Stomach (tissue), 4 donors: ENCODE results near the gene FNDC11.

Experiments
- CTCF ChIP-seq, 7 experiments: fragments of 450-650 bp in 4 of 7; fragments of 200-600 bp in 3 of 7; sonication (generic) in 3 of 7; IDR thresholded peaks; one replicate each; pipeline ENCODE4 v1.5.1; 2016 to 2019; ENCODE audit warnings: antibody characterized with exemption in 7 of 7, control low read depth in 2 of 7, mild to moderate bottlenecking in 1 of 7
- EP300 ChIP-seq: sonication (generic); formaldehyde crosslinking; IDR thresholded peaks from one replicate; pipeline ENCODE4 v1.6.1; 2017; ENCODE audit warnings: antibody characterized with exemption
- POLR2A ChIP-seq, 4 donors: fragments of 450-650 bp; IDR thresholded peaks; one replicate each; pipeline ENCODE4 v1.6.1; 2016; ENCODE audit warnings: antibody characterized with exemption in 4 of 4, control low read depth in 2 of 4, mild to moderate bottlenecking in 1 of 4, moderate library complexity in 1 of 4
- POLR2AphosphoS5 ChIP-seq, 3 donors: sonication (generic); formaldehyde crosslinking; IDR thresholded peaks; one replicate each; pipeline ENCODE4 v1.6.1; 2016; ENCODE audit warnings: antibody characterized with exemption in 3 of 3

- TF ChIP-seq POLR2AphosphoS5 (IDR thresholded peaks at IDR 0.05) = no peak
- no peak for TF ChIP-seq CTCF (IDR thresholded peaks at IDR 0.05)
- TF ChIP-seq POLR2A (IDR thresholded peaks at IDR 0.05) = no peak
- no peak for TF ChIP-seq EP300
Measured at GRCh38 chr20:63532449-63532971, 21.4 kb upstream of the FNDC11 start.
